Vagina (tissue), 2 donors: ENCODE data around the gene BLM.

ENCODE experiments used
- CTCF ChIP-seq, 3 experiments: fragments of 450-650 bp in 2 of 3; fragments of 200-600 bp in 1 of 3; sonication (generic) in 1 of 3; IDR thresholded peaks; one replicate each; pipeline ENCODE4 v1.5.1; 2017 to 2019; ENCODE audit warnings: antibody characterized with exemption in 3 of 3, mild to moderate bottlenecking in 2 of 3, moderate library complexity in 2 of 3
- POLR2A ChIP-seq, 2 donors: fragments of 450-650 bp; IDR thresholded peaks; one replicate each; pipeline ENCODE4 v1.6.1; 2017; ENCODE audit warnings: antibody characterized with exemption in 2 of 2, mild to moderate bottlenecking in 2 of 2, moderate library complexity in 2 of 2
- POLR2AphosphoS5 ChIP-seq, 2 donors: sonication (generic); formaldehyde crosslinking; IDR thresholded peaks; one replicate each; pipeline ENCODE4 v1.9.0; 2017; ENCODE audit warnings: antibody characterized with exemption in 2 of 2, mild to moderate bottlenecking in 2 of 2, low read depth in 1 of 2; ENCODE audit not compliant: insufficient read depth in 1 of 2

GRCh38 chr15:90817117-90818057 is 100.2 kb downstream of the BLM start:
- TF ChIP-seq CTCF (IDR thresholded peaks at IDR 0.05) (no peak), POLR2A (IDR thresholded peaks at IDR 0.05) (no peak), POLR2AphosphoS5 (IDR thresholded peaks at IDR 0.05; ENCODE audit: insufficient read depth in 1 of 2, low read depth in 1 of 2) (no peak)
